WTC11 (cell line): ENCODE results near the gene GPC2. TPM values are rescaled to one million over a fixed set of nuclear protein-coding genes. Genes with fewer than 3 reads are reported as not detected.

Source experiments
- ATAC-seq: fragments of 200-7000 bp; cut with Tn5 transposase; 2 replicates; pipeline ENCODE4 v1.10.0; 2021; ENCODE audit warnings: mild to moderate bottlenecking, moderate library complexity
- CTCF ChIA-PET: fragments of 300-600 bp; sonication (Branson Sonifier 250); formaldehyde crosslinking; loops from one replicate; lab custom pipeline; 2021; ENCODE audit warnings: antibody characterized with exemption; lab: Charles Lee
- POLR2A ChIA-PET: fragments of 350-600 bp; sonication (Branson Sonifier 250); formaldehyde crosslinking; loops from one replicate; lab custom pipeline; 2021; ENCODE audit warnings: antibody characterized with exemption; lab: Charles Lee
- DNase-seq: peaks from one replicate; pipeline ENCODE4 v3.0.0; 2021; ENCODE audit warnings: low spot score
- H3K27ac Mint-ChIP-seq: 2 replicates; pipeline ENCODE4 v1.8.0; 2021; ENCODE audit warnings: mixed read lengths
- H3K27me3 Mint-ChIP-seq: 2 replicates; pipeline ENCODE4 v1.8.0; 2021; ENCODE audit warnings: low read depth, mild to moderate bottlenecking, moderate library complexity, mixed read lengths
- H3K36me3 Mint-ChIP-seq: 2 replicates; pipeline ENCODE4 v1.8.0; 2021; ENCODE audit warnings: mixed read lengths
- H3K4me1 Mint-ChIP-seq: 2 replicates; pipeline ENCODE4 v1.8.0; 2022; ENCODE audit warnings: mixed read lengths
- H3K4me3 Mint-ChIP-seq: 2 replicates; pipeline ENCODE4 v1.8.0; 2021; ENCODE audit warnings: mild to moderate bottlenecking, moderate library complexity, mixed read lengths
- H3K9me3 Mint-ChIP-seq: 2 replicates; pipeline ENCODE4 v1.8.0; 2021; ENCODE audit warnings: mixed read lengths
- CBFB ChIP-seq: sonication (generic); formaldehyde crosslinking; IDR thresholded peaks from 2 replicates; pipeline ENCODE4 v1.8.1; 2022; ENCODE audit warnings: mild to moderate bottlenecking, low read depth, missing genetic modification reagents
- ELF4 ChIP-seq: sonication (generic); formaldehyde crosslinking; IDR thresholded peaks from 2 replicates; pipeline ENCODE4 v1.8.1; 2022; ENCODE audit warnings: low read depth, mild to moderate bottlenecking, moderate library complexity, missing genetic modification reagents
- EMX1 ChIP-seq: fragments of 250-450 bp; sonication (Bioruptor Pico); IDR thresholded peaks from 2 replicates; pipeline ENCODE4 v1.8.0; 2021; ENCODE audit warnings: mild to moderate bottlenecking
- ETV6 ChIP-seq: sonication (generic); formaldehyde crosslinking; IDR thresholded peaks from 2 replicates; pipeline ENCODE4 v1.8.1; 2022; ENCODE audit warnings: mild to moderate bottlenecking, missing genetic modification reagents
- NFE2L1 ChIP-seq: sonication (generic); formaldehyde crosslinking; IDR thresholded peaks from 2 replicates; pipeline ENCODE4 v1.8.1; 2023; ENCODE audit warnings: missing genetic modification reagents
- NFYB ChIP-seq: sonication (generic); formaldehyde crosslinking; conservative IDR thresholded peaks from 2 replicates; pipeline ENCODE4 v1.8.0; 2022; ENCODE audit warnings: low read depth, missing genetic modification reagents
- PRRX2 ChIP-seq: fragments of 250-450 bp; sonication (Bioruptor Pico); IDR thresholded peaks from 2 replicates; pipeline ENCODE4 v1.8.0; 2021; ENCODE audit warnings: mild to moderate bottlenecking
- SMAD4 ChIP-seq: sonication (generic); formaldehyde crosslinking; IDR thresholded peaks from 2 replicates; pipeline ENCODE4 v1.8.0; 2022; ENCODE audit warnings: mild to moderate bottlenecking, missing genetic modification reagents
- TEAD1 ChIP-seq: sonication (generic); formaldehyde crosslinking; IDR thresholded peaks from 2 replicates; pipeline ENCODE4 v1.8.0; 2022; ENCODE audit warnings: mild to moderate bottlenecking, missing genetic modification reagents
- ZNF219 ChIP-seq: sonication (generic); formaldehyde crosslinking; IDR thresholded peaks from 2 replicates; pipeline ENCODE4 v1.8.0; 2023; ENCODE audit warnings: missing genetic modification reagents, mild to moderate bottlenecking, borderline replicate concordance
- ZNF671 ChIP-seq: fragments of 250-450 bp; sonication (Bioruptor Pico); IDR thresholded peaks from 2 replicates; pipeline ENCODE4 v1.8.0; 2021; ENCODE audit warnings: mild to moderate bottlenecking
- total RNA-seq: library from RNA; stranded (reverse); gene quantifications from 3 replicates; pipeline ENCODE4 v1.2.3, GENCODE V29; 2021
- TF ChIP-seq, protein P1 (sequence below): sonication (generic); formaldehyde crosslinking; IDR thresholded peaks from 2 replicates; pipeline ENCODE4 v1.8.1; 2022; ENCODE audit warnings: low read depth, missing genetic modification reagents, borderline replicate concordance
- TF ChIP-seq, protein P2 (sequence below): fragments of 200-600 bp; IDR thresholded peaks from 2 replicates; pipeline ENCODE4 v1.8.0; 2022; ENCODE audit warnings: antibody characterized with exemption
- TF ChIP-seq, protein P3 (sequence below): sonication (generic); formaldehyde crosslinking; IDR thresholded peaks from 2 replicates; pipeline ENCODE4 v1.8.1; 2022; ENCODE audit warnings: mild to moderate bottlenecking, moderate library complexity, missing genetic modification reagents
- TF ChIP-seq, protein P4 (sequence below): fragments of 250-450 bp; sonication (Bioruptor Pico); IDR thresholded peaks from 2 replicates; pipeline ENCODE4 v1.9.0; 2021; ENCODE audit warnings: mild to moderate bottlenecking, borderline replicate concordance
- TF ChIP-seq, protein P5 (sequence below): sonication (generic); formaldehyde crosslinking; IDR thresholded peaks from 2 replicates; pipeline ENCODE4 v1.8.0; 2022; ENCODE audit warnings: mild to moderate bottlenecking, missing genetic modification reagents
- TF ChIP-seq, protein P6 (sequence below): sonication (generic); formaldehyde crosslinking; IDR thresholded peaks from 2 replicates; pipeline ENCODE4 v1.8.1; 2023; ENCODE audit warnings: mild to moderate bottlenecking, missing genetic modification reagents, borderline replicate concordance
- TF ChIP-seq, protein P7 (sequence below): sonication (generic); formaldehyde crosslinking; IDR thresholded peaks from 2 replicates; pipeline ENCODE4 v1.8.1; 2023; ENCODE audit warnings: mild to moderate bottlenecking, missing genetic modification reagents, moderate library complexity
- TF ChIP-seq, protein P8 (sequence below): sonication (generic); formaldehyde crosslinking; IDR thresholded peaks from 2 replicates; pipeline ENCODE4 v1.8.0; 2023; ENCODE audit warnings: missing genetic modification reagents

Gene GPC2
- total RNA-seq, 1 experiment from 2014 or later, result 52.1 TPM

DNA sequence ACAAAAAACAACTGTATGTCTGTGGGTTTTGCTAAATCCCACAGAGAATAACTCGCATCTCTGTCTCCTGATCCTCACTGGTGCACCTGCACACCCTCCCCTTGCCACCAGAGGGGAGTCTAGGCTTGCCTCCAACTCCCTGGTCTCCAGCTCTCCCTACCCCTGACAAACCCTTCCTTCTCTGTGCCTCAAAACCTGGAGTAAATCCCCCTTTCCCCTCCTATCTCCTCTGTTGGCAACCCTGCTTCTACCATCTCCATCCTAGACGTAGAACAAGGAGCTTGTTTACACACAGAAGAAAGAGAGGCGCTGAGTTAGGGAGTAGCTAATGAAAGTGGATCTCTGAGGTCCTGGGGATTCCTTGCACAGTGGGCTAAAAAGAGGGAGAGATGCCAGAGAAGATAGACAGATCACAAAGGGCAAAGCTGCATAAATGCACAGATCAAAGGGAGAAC, 44.5 kb downstream of the GPC2 start:
- Mint-ChIP-seq H3K27ac (peak overlapping the region; percentile 61; the same call in 1 of the 2 replicates), H3K36me3 (no peaks in the 10 kb centered on the region), H3K4me1 (peaks cover 7% of the 10 kb centered on the region), H3K27me3 (peaks cover 15% of the 10 kb centered on the region), H3K9me3 (no peaks in the 10 kb centered on the region), H3K4me3 (no peak overlapping the region)
- TF ChIP-seq, protein P1, sequence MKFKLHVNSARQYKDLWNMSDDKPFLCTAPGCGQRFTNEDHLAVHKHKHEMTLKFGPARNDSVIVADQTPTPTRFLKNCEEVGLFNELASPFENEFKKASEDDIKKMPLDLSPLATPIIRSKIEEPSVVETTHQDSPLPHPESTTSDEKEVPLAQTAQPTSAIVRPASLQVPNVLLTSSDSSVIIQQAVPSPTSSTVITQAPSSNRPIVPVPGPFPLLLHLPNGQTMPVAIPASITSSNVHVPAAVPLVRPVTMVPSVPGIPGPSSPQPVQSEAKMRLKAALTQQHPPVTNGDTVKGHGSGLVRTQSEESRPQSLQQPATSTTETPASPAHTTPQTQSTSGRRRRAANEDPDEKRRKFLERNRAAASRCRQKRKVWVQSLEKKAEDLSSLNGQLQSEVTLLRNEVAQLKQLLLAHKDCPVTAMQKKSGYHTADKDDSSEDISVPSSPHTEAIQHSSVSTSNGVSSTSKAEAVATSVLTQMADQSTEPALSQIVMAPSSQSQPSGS (CRISPR knock-in tag), result no peak
- TF ChIP-seq ELF4 (CRISPR knock-in tag), result no peak
- TF ChIP-seq, protein P2, sequence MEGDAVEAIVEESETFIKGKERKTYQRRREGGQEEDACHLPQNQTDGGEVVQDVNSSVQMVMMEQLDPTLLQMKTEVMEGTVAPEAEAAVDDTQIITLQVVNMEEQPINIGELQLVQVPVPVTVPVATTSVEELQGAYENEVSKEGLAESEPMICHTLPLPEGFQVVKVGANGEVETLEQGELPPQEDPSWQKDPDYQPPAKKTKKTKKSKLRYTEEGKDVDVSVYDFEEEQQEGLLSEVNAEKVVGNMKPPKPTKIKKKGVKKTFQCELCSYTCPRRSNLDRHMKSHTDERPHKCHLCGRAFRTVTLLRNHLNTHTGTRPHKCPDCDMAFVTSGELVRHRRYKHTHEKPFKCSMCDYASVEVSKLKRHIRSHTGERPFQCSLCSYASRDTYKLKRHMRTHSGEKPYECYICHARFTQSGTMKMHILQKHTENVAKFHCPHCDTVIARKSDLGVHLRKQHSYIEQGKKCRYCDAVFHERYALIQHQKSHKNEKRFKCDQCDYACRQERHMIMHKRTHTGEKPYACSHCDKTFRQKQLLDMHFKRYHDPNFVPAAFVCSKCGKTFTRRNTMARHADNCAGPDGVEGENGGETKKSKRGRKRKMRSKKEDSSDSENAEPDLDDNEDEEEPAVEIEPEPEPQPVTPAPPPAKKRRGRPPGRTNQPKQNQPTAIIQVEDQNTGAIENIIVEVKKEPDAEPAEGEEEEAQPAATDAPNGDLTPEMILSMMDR, result peak; percentile 80
- no peak for TF ChIP-seq SMAD4
- ATAC-seq, result peak; percentile 82
- CTCF ChIA-PET, result interaction anchor here (0.6 to 4.9 kb wide), 21 partner anchors 9 to 275 kb away, joined by 3 to 54 read pairs (median 4); partner anchors contain the start of genes AP4M1, GAL3ST4, GPC2 and LAMTOR4
- POLR2A ChIA-PET, result interaction anchor here (0.6 to 1.0 kb wide), 3 partner anchors 22 to 42 kb away, joined by 3 to 6 read pairs (median 3); partner anchors contain the start of gene AP4M1
- DNase-seq, result peak; percentile 74

DNA sequence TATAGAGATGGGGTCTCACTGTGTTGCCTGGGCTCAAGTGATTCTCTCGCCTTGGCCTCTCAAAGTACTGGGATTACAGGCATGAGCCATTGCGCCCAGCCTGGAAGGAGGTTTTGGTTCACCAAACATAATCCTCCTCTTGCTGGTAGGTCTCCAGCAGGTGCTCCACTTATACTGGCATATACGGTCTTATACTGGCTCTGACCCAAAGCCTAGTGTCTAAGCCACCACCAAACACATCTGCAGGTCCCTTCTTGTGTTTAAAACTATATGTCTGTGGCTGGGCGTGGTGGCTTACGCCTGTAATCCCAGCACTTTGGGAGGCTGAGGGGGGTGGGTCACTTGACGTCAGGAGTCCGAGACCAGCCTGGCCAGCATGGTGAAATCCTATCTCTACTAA, 45.1 kb downstream of the GPC2 start:
- no peak for ATAC-seq
- Mint-ChIP-seq H3K9me3 (no peaks in the 10 kb centered on the region), H3K36me3 (no peaks in the 10 kb centered on the region), H3K27me3 (peaks cover 15% of the 10 kb centered on the region), H3K4me1 (peaks cover 7% of the 10 kb centered on the region), H3K27ac (no peak overlapping the region), H3K4me3 (no peak overlapping the region)
- DNase-seq, result no peak
- POLR2A ChIA-PET, result interaction anchor here (1.0 kb wide), 2 partner anchors 23 to 30 kb away, joined by 3 to 6 read pairs; partner anchors contain the start of gene AP4M1
- CTCF ChIA-PET, result interaction anchor here (0.8 to 4.9 kb wide), 18 partner anchors 9 to 152 kb away, joined by 3 to 54 read pairs (median 4); partner anchors contain the start of genes AP4M1, GAL3ST4, GPC2 and LAMTOR4
- TF ChIP-seq NFYB (CRISPR knock-in tag) (no peak), ZNF671 (no peak), NFE2L1 (CRISPR knock-in tag) (no peak), PRRX2 (CRISPR knock-in tag) (no peak), EMX1 (CRISPR knock-in tag) (no peak), ETV6 (CRISPR knock-in tag) (no peak), TEAD1 (CRISPR knock-in tag) (no peak), ZNF219 (CRISPR knock-in tag) (no peak), CBFB (CRISPR knock-in tag) (no peak)
- TF ChIP-seq, protein P3, sequence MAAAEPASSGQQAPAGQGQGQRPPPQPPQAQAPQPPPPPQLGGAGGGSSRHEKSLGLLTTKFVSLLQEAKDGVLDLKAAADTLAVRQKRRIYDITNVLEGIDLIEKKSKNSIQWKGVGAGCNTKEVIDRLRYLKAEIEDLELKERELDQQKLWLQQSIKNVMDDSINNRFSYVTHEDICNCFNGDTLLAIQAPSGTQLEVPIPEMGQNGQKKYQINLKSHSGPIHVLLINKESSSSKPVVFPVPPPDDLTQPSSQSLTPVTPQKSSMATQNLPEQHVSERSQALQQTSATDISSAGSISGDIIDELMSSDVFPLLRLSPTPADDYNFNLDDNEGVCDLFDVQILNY, result no peak
- TF ChIP-seq, protein P4, sequence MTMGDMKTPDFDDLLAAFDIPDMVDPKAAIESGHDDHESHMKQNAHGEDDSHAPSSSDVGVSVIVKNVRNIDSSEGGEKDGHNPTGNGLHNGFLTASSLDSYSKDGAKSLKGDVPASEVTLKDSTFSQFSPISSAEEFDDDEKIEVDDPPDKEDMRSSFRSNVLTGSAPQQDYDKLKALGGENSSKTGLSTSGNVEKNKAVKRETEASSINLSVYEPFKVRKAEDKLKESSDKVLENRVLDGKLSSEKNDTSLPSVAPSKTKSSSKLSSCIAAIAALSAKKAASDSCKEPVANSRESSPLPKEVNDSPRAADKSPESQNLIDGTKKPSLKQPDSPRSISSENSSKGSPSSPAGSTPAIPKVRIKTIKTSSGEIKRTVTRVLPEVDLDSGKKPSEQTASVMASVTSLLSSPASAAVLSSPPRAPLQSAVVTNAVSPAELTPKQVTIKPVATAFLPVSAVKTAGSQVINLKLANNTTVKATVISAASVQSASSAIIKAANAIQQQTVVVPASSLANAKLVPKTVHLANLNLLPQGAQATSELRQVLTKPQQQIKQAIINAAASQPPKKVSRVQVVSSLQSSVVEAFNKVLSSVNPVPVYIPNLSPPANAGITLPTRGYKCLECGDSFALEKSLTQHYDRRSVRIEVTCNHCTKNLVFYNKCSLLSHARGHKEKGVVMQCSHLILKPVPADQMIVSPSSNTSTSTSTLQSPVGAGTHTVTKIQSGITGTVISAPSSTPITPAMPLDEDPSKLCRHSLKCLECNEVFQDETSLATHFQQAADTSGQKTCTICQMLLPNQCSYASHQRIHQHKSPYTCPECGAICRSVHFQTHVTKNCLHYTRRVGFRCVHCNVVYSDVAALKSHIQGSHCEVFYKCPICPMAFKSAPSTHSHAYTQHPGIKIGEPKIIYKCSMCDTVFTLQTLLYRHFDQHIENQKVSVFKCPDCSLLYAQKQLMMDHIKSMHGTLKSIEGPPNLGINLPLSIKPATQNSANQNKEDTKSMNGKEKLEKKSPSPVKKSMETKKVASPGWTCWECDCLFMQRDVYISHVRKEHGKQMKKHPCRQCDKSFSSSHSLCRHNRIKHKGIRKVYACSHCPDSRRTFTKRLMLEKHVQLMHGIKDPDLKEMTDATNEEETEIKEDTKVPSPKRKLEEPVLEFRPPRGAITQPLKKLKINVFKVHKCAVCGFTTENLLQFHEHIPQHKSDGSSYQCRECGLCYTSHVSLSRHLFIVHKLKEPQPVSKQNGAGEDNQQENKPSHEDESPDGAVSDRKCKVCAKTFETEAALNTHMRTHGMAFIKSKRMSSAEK, result no peak
- TF ChIP-seq, protein P5, sequence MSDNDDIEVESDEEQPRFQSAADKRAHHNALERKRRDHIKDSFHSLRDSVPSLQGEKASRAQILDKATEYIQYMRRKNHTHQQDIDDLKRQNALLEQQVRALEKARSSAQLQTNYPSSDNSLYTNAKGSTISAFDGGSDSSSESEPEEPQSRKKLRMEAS (CRISPR knock-in tag), result no peak
- TF ChIP-seq, protein P6, sequence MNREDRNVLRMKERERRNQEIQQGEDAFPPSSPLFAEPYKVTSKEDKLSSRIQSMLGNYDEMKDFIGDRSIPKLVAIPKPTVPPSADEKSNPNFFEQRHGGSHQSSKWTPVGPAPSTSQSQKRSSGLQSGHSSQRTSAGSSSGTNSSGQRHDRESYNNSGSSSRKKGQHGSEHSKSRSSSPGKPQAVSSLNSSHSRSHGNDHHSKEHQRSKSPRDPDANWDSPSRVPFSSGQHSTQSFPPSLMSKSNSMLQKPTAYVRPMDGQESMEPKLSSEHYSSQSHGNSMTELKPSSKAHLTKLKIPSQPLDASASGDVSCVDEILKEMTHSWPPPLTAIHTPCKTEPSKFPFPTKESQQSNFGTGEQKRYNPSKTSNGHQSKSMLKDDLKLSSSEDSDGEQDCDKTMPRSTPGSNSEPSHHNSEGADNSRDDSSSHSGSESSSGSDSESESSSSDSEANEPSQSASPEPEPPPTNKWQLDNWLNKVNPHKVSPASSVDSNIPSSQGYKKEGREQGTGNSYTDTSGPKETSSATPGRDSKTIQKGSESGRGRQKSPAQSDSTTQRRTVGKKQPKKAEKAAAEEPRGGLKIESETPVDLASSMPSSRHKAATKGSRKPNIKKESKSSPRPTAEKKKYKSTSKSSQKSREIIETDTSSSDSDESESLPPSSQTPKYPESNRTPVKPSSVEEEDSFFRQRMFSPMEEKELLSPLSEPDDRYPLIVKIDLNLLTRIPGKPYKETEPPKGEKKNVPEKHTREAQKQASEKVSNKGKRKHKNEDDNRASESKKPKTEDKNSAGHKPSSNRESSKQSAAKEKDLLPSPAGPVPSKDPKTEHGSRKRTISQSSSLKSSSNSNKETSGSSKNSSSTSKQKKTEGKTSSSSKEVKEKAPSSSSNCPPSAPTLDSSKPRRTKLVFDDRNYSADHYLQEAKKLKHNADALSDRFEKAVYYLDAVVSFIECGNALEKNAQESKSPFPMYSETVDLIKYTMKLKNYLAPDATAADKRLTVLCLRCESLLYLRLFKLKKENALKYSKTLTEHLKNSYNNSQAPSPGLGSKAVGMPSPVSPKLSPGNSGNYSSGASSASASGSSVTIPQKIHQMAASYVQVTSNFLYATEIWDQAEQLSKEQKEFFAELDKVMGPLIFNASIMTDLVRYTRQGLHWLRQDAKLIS (CRISPR knock-in tag), result no peak
- TF ChIP-seq, protein P7, sequence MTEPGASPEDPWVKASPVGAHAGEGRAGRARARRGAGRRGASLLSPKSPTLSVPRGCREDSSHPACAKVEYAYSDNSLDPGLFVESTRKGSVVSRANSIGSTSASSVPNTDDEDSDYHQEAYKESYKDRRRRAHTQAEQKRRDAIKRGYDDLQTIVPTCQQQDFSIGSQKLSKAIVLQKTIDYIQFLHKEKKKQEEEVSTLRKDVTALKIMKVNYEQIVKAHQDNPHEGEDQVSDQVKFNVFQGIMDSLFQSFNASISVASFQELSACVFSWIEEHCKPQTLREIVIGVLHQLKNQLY (CRISPR knock-in tag), result no peak
- TF ChIP-seq, protein P8, sequence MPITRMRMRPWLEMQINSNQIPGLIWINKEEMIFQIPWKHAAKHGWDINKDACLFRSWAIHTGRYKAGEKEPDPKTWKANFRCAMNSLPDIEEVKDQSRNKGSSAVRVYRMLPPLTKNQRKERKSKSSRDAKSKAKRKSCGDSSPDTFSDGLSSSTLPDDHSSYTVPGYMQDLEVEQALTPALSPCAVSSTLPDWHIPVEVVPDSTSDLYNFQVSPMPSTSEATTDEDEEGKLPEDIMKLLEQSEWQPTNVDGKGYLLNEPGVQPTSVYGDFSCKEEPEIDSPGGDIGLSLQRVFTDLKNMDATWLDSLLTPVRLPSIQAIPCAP, result no peak
